Upper lobe of left lung (tissue), 4 donors: ENCODE results near the gene CHAT.

ENCODE experiments used
- CTCF ChIP-seq, 6 experiments: fragments of 450-650 bp in 4 of 6; fragments of 200-600 bp in 2 of 6; sonication (generic) in 2 of 6; IDR thresholded peaks; one replicate each; pipeline ENCODE4 v1.5.1; 2016 to 2019; ENCODE audit warnings: antibody characterized with exemption in 6 of 6
- EP300 ChIP-seq, 4 donors: sonication (generic); formaldehyde crosslinking; IDR thresholded peaks; one replicate each; pipeline ENCODE4 v1.5.1; 2017; ENCODE audit warnings: antibody characterized with exemption in 4 of 4, control low read depth in 2 of 4
- POLR2A ChIP-seq, 4 donors: fragments of 450-650 bp; IDR thresholded peaks; one replicate each; pipeline ENCODE4 v1.5.1; 2016 to 2017; ENCODE audit warnings: antibody characterized with exemption in 4 of 4, mild to moderate bottlenecking in 2 of 4
- POLR2AphosphoS5 ChIP-seq, 2 donors: sonication (generic); formaldehyde crosslinking; IDR thresholded peaks; one replicate each; pipeline ENCODE4 v1.5.1; 2017; ENCODE audit warnings: antibody characterized with exemption in 2 of 2

GRCh38 chr10:49686651-49687050 is 72.8 kb downstream of the CHAT start:
- TF ChIP-seq CTCF (IDR thresholded peaks at IDR 0.05) (no peak), POLR2AphosphoS5 (IDR thresholded peaks at IDR 0.05) (no peak), POLR2A (IDR thresholded peaks at IDR 0.05) (no peak), EP300 (IDR thresholded peaks at IDR 0.05) (no peak)
